NCI-H69 (cell line): ENCODE results near the gene ZP3.
"Not testable (repeated sequence)": the region's sequence is repeated elsewhere in the genome, so short reads cannot be mapped to it uniquely, and the experiment has no call there.

Experiments used
- DNase-seq: peaks from one replicate; lab custom pipeline; 2025; lab: John Stamatoyannopoulos, UW

The ZP3 gene

GRCh38 chr7:76442664-76443446, 18.1 kb downstream of the ZP3 start:
- DNase-seq, result not testable (repeated sequence)

DNA sequence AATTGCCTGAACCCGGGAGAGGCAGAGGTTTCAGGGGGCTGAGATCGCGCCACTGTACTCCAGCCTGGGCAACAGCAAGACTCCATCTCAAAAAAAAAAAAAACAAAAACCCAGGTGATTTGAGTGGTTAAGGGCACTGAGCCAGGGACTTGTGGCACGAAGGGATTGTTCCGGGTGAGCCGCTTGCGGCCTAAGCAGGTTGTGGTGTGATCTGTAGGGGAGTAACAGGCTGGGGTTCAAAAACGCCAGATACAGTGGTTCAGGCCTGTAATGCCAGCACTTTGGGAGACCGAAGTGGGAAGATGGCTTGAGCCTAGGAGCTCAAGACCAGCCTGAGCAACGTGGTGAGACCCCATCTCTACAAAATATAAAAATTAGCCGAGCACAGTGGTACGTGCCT, 19.1 kb downstream of the ZP3 start:
- not testable (repeated sequence) for DNase-seq

DNA sequence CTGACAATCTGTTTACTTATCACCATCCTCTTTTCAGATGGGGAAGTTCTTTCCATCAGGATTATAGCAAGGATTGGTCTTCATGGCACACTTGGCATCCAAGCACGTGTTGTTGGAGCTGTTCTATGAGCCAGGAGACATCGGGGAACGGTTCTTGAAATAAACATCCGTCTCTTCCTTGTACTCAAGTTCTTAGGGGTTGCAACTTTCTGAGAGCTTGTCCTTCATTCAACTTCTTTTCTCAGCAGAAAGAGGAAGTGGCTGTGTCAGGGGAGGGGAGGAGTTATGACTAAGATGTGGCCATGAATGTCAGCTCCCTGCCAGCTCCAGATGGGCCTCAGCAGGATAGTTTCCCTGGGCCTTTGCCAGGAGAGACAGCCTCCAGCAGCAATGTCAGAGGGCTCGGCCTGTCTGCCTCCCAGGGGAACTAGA, 20.8 kb downstream of the ZP3 start:
- peak; percentile 63 for DNase-seq

GRCh38 chr7:76457017-76457416, 32.3 kb downstream of the ZP3 start:
- DNase-seq, result not testable (repeated sequence)

GRCh38 chr7:76458504-76458903, 33.8 kb downstream of the ZP3 start:
- not testable (repeated sequence) for DNase-seq

DNA sequence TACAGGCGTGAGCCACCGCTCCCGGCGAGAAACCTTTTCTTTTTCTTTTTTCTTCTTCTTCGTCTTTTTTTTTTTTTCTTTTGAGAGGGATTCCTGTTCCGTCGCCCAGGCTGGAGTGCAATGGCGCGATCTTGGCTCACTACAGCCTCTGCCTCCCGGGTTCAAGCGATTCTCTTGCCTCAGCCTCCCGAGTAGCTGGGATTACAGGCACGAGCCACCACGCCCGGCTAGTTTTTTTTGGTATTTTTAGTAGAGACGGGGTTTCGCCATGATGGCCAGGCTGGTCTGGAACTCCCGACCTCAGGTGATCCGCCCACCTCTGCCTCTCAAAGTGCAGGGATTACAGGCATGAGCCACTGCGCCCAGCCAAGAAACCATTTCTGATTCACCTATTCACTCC, 36.0 kb downstream of the ZP3 start:
- DNase-seq, result not testable (repeated sequence)

GRCh38 chr7:76461464-76462101, 36.8 kb downstream of the ZP3 start, which contains the start of gene DTX2:
TSS of gene DTX2 (plus strand) at chr7:76461709. CDS start at chr7:76480510, 18,801 bp downstream.
- not testable (repeated sequence) for DNase-seq

DNA sequence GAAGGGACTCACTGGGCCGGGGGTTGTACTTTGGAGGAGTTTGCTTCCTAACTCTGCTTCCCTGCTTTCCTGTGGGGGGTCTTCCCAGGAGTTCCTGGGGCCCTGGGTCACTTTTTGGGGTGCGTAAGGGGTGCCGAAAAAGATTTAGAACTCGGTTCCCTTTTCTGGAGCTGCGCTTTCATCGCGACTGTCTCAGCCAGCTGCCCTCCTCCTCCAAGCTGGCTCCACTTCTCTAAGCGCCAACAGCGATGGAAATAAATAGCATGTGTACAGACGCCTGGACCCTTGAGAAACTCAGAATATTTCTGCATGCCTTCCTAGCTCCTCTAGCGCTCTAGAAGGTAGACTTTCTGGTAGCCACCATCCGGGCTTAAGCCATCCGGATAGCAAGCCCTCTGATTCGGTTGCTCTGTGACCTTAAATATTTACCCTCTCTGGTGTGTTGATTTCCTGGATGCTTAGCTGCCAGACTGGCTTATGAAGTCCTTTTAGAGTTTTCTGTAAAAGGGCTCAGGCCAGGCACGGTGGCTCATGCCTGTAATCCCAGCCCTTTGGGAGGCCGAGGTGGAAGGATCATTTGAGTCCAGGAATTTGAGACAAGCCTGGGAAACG, 37.6 kb downstream of the ZP3 start:
- DNase-seq, result not testable (repeated sequence)

GRCh38 chr7:76464959-76465358, 40.2 kb downstream of the ZP3 start:
- DNase-seq, result not testable (repeated sequence)

DNA sequence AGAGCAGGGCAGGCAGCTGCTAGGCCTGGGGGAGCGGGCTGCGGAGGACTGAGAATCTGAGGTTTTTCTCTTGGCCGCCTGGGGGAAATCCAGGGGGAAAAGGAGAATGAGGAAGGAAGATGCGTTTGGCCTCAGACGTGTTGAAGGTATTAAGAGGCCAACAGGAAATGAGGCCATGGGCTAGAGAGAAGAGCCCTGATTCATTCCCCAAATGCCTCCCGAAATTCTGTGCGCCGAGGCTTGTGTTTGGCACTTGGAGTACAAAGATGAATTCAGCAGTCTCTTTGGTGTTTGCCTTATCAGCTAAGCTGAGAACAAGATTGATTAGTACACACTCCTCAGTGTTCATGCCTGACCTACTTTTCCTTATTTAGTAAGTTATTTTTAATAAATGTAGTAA, 41.2 kb downstream of the ZP3 start:
- not testable (repeated sequence) for DNase-seq

DNA sequence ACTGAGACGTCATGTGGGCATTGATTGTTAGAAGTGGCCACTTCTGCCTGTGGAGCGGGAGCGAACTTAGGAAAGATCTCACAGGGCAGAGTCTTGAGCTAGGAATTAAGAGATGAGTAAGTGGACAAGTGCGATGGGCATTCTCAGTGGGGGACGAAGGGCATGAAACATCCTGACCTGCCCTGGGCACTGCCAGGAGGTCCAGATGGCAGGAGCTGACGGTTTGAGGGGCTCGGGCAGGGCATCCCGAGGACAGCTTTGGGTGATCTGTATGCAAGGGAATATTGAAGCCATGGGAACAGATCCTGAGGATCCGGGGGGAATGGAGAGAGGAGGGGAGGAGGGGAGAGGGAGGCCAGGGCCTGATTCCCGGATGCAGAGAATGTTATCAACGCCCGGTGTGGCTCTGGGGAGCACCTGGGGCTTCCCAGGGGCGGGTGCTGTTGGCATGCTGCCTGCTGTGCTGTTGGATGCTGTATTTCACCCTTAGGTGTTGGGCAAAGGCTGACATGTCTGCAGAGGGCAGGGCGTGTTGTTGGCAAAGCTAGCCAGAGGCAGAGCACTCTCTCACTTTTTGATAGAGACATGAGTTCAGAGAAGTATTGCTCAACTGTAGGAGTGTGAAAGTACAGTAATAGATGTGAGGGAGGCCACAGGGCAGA, 43.1 kb downstream of the ZP3 start:
- peak; percentile 41 for DNase-seq

DNA sequence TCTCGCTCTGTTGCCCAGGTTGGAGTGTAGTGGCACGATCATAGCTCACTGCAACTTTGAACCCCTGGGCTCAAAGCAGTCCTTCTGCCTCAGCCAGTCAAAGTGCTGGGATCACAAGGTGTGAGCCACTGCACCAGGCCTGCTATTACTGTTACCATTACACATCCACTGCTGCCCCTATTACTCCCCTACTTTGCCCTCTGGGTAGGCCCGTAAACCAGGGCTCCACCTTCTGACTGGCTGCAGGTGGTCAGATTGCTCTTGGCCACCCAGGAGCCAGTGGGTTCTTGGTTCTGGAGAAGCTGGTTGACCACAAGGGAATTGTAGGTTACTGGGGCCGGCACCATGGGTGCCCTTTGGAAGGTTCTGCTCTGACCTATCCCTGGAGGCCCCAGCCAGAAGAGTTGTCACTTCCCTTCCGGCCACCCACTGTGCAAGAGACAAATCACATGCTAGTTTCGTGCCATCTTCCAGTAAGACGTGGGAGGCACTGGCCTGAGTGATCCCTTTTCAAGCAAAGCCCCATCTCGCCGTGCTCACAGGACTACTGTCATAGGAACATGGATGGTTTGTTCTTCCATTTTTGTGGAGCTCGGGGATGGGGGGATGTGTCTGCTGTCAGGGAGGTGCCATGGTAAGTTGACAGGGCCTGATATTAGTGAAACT, 46.9 kb downstream of the ZP3 start:
- not testable (repeated sequence) for DNase-seq

DNA sequence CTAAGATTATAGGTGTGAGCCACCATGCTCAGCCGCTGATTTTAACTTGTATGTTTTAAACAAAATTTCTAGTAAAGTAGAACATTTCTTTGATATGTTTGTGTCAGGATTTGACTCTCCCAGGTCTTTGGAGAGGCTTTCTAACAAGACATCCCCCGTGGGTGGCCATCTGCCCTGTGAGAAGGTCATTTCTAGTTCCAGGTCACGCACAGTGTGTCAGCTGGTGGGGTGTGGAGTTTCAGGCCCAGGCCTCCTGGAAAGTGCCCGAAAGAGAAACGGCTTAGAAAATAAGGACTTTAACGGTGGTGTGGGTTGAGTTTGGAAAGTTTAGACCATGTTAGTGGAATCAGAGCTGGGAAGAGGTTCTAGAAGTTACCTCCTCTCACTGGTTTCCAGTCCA, 48.3 kb downstream of the ZP3 start:
- DNase-seq, result not testable (repeated sequence)

GRCh38 chr7:76476280-76476679, 51.5 kb downstream of the ZP3 start:
- DNase-seq, result not testable (repeated sequence)

GRCh38 chr7:76476742-76477474, 52.2 kb downstream of the ZP3 start:
- not testable (repeated sequence) for DNase-seq

- DNase-seq, result not testable (repeated sequence)
Observed at GRCh38 chr7:76479628-76480027, 54.9 kb downstream of the ZP3 start.

GRCh38 chr7:76480403-76481253, 55.9 kb downstream of the ZP3 start:
- not testable (repeated sequence) for DNase-seq

GRCh38 chr7:76482660-76483059, 57.9 kb downstream of the ZP3 start:
- not testable (repeated sequence) for DNase-seq

DNA sequence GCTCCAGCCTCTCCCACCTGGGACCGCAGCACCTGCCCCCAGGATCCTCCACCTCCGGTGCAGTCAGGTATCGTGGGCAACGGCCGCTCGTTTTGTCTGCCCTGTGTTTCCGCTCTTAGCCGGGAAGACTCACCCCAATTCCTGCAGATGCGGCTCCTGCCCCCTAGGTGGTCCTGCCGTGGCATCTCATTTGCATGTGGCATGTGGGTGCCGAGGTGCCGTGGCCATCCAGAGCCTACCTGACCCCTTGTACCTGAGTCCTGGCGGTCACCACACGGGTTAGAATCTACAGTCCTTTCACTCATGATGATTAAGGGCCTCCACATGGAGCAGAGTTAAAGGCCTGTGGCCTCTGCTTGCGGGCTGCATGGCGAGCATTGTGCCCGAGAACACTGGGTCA, 58.3 kb downstream of the ZP3 start:
- DNase-seq, result not testable (repeated sequence)

GRCh38 chr7:76484456-76484855, 59.7 kb downstream of the ZP3 start:
- not testable (repeated sequence) for DNase-seq
